H1 (cell line): ENCODE data around the gene HSDL2. TPM values are rescaled to one million over a fixed set of nuclear protein-coding genes. Genes with fewer than 3 reads are reported as not detected.

Experiments
- CTCF ChIA-PET: fragments of 300-600 bp; sonication (Branson Sonifier 250); formaldehyde crosslinking; loops from one replicate; lab custom pipeline; 2021; ENCODE audit not compliant: partially characterized antibody; lab: Charles Lee
- POLR2A ChIA-PET: fragments of 300-600 bp; sonication (Branson Sonifier 250); formaldehyde crosslinking; loops from one replicate; lab custom pipeline; 2021; ENCODE audit warnings: inconsistent platforms; ENCODE audit not compliant: partially characterized antibody; lab: Charles Lee
- DNase-seq, 2 experiments: peaks; one replicate each; pipeline versions ENCODE4 v3.0.0 to v3.0.0-alpha.2; 2010 to 2022; ENCODE audit warnings: low spot score in 2 of 2, low read depth in 1 of 2, mixed read lengths in 1 of 2
- FAIRE-seq: peaks from 2 replicates; lab custom pipeline; 2011; peaks lifted over from hg19 to GRCh38; lab: Jason Lieb, UNC
- H2AFZ ChIP-seq: 2 replicates; pipeline ENCODE4 v1.8.1; 2012; ENCODE audit warnings: low read length, inconsistent platforms
- H2AK5ac ChIP-seq: 2 replicates; pipeline ENCODE4 v1.6.1; 2013; ENCODE audit warnings: low read depth, low read length
- H2BK120ac ChIP-seq: replicated peaks from 2 replicates; pipeline ENCODE3; 2013; ENCODE audit warnings: low read depth, low read length, inconsistent platforms
- H2BK12ac ChIP-seq: 2 replicates; pipeline ENCODE4 v1.6.1; 2013; ENCODE audit warnings: low read depth, low read length
- H2BK15ac ChIP-seq: 2 replicates; pipeline ENCODE4 v1.6.1; 2013; ENCODE audit warnings: low read length
- H2BK20ac ChIP-seq: 2 replicates; pipeline ENCODE4 v1.6.1; 2013; ENCODE audit warnings: low read length
- H2BK5ac ChIP-seq: 2 replicates; pipeline ENCODE4 v1.6.1; 2013; ENCODE audit warnings: low read depth, low read length
- H3K14ac ChIP-seq: 2 replicates; pipeline ENCODE4 v1.6.1; 2013; ENCODE audit warnings: inconsistent platforms; ENCODE audit not compliant: insufficient read length
- H3K18ac ChIP-seq: 2 replicates; pipeline ENCODE4 v1.6.1; 2013; ENCODE audit warnings: low read length; ENCODE audit errors: extremely low read depth
- H3K23ac ChIP-seq: 2 replicates; pipeline ENCODE4 v1.6.1; 2013; ENCODE audit warnings: inconsistent platforms; ENCODE audit not compliant: insufficient read length
- H3K23me2 ChIP-seq: 2 replicates; pipeline ENCODE4 v1.6.1; 2013; ENCODE audit warnings: low read depth, low read length
- H3K27ac ChIP-seq: 2 replicates; pipeline ENCODE4 v1.6.1; 2011; ENCODE audit warnings: low read depth, low read length, inconsistent platforms
- H3K27me3 ChIP-seq, 4 experiments: replicated peaks in 1 of 4; 1 replicate in 1 of 4; 2 replicates in 3 of 4; pipeline versions ENCODE4 v1.6.1 to v1.8.1; 2011 to 2013; ENCODE audit warnings: low read length in 3 of 4, mild to moderate bottlenecking in 3 of 4, inconsistent platforms in 2 of 4, mixed read lengths in 2 of 4, moderate library complexity in 1 of 4; ENCODE audit not compliant: control insufficient read depth in 3 of 4, insufficient read depth in 3 of 4; ENCODE audit errors: extremely low read depth in 1 of 4
- H3K36me3 ChIP-seq, 4 experiments: 2 replicates each; pipeline versions ENCODE4 v1.6.1 to v1.8.1; 2011 to 2013; ENCODE audit warnings: mild to moderate bottlenecking in 4 of 4, low read length in 3 of 4, moderate library complexity in 2 of 4, control low read depth in 1 of 4, inconsistent platforms in 1 of 4; ENCODE audit not compliant: insufficient read depth in 4 of 4, control insufficient read depth in 2 of 4
- H3K4ac ChIP-seq: replicated peaks from 2 replicates; pipeline ENCODE3; 2013; ENCODE audit warnings: low read length, low read depth, mixed read lengths, inconsistent platforms; ENCODE audit not compliant: insufficient read length
- H3K4me1 ChIP-seq, 4 experiments: replicated peaks in 1 of 4; 1 replicate in 1 of 4; 2 replicates in 3 of 4; pipeline versions ENCODE4 v1.6.1 to v1.8.1; 2011 to 2013; ENCODE audit warnings: low read length in 3 of 4, inconsistent platforms in 2 of 4, mixed read lengths in 1 of 4; ENCODE audit not compliant: insufficient read depth in 4 of 4, control insufficient read depth in 3 of 4
- H3K4me2 ChIP-seq, 2 experiments: 2 replicates each; pipeline versions ENCODE4 v1.6.1 to v1.8.1; 2011 to 2013; ENCODE audit warnings: low read depth in 2 of 2, low read length in 2 of 2, control low read depth in 1 of 2, inconsistent platforms in 1 of 2, mild to moderate bottlenecking in 1 of 2; ENCODE audit not compliant: insufficient read depth in 1 of 2
- H3K4me3 ChIP-seq, 4 experiments: fragments of 200-600, 300-600 bp in 1 of 4; sonication (generic), shearing (Covaris generic), sonication (Bioruptor Twin) in 1 of 4; 2 replicates each; pipeline versions ENCODE4 v1.5.1 to v1.8.1; 2011 to 2016; ENCODE audit warnings: low read length in 4 of 4, low read depth in 3 of 4, control low read depth in 2 of 4, inconsistent platforms in 2 of 4, mild to moderate bottlenecking in 2 of 4, mixed read lengths in 1 of 4, moderate library complexity in 1 of 4; ENCODE audit not compliant: insufficient read depth in 2 of 4; ENCODE audit errors: extremely low read depth in 1 of 4
- H3K56ac ChIP-seq: replicated peaks from 2 replicates; pipeline ENCODE3; 2013; ENCODE audit warnings: low read depth, mild to moderate bottlenecking, mixed read lengths, low read length, inconsistent platforms; ENCODE audit not compliant: insufficient read length
- H3K79me1 ChIP-seq: 2 replicates; pipeline ENCODE4 v1.6.1; 2013; ENCODE audit warnings: low read depth, low read length, control low read depth
- H3K79me2 ChIP-seq, 2 experiments: 2 replicates each; pipeline versions ENCODE4 v1.6.1 to v1.8.1; 2012 to 2013; ENCODE audit warnings: low read length in 2 of 2, mild to moderate bottlenecking in 2 of 2, inconsistent platforms in 1 of 2; ENCODE audit not compliant: insufficient read depth in 2 of 2, control insufficient read depth in 1 of 2
- H3K9ac ChIP-seq, 4 experiments: replicated peaks in 1 of 4; 1 replicate in 1 of 4; 2 replicates in 3 of 4; pipeline versions ENCODE4 v1.6.1 to v1.8.1; 2011 to 2013; ENCODE audit warnings: low read depth in 3 of 4, low read length in 3 of 4, control low read depth in 2 of 4, mild to moderate bottlenecking in 2 of 4, moderate library complexity in 2 of 4, inconsistent platforms in 1 of 4; ENCODE audit errors: extremely low read depth in 1 of 4
- H3K9me3 ChIP-seq, 2 experiments: 2 replicates each; pipeline versions ENCODE4 v1.6.1 to v1.8.1; 2012 to 2013; ENCODE audit warnings: mild to moderate bottlenecking in 2 of 2, moderate library complexity in 2 of 2, control low read depth in 1 of 2, inconsistent platforms in 1 of 2, low read depth in 1 of 2, low read length in 1 of 2, mixed read lengths in 1 of 2; ENCODE audit not compliant: insufficient read depth in 2 of 2
- H4K20me1 ChIP-seq, 2 experiments: replicated peaks in 1 of 2; 2 replicates each; pipeline versions ENCODE3 to v1.8.1; 2011 to 2013; ENCODE audit warnings: inconsistent platforms in 2 of 2, low read length in 2 of 2, mild to moderate bottlenecking in 1 of 2; ENCODE audit not compliant: insufficient read depth in 2 of 2, control insufficient read depth in 1 of 2
- H4K5ac ChIP-seq: 2 replicates; pipeline ENCODE4 v1.6.1; 2013; ENCODE audit warnings: low read length, low read depth, mixed read lengths, inconsistent platforms; ENCODE audit not compliant: insufficient read length
- H4K8ac ChIP-seq: 2 replicates; pipeline ENCODE4 v1.8.0; 2013; ENCODE audit warnings: mild to moderate bottlenecking, moderate library complexity, low read length, inconsistent platforms; ENCODE audit not compliant: insufficient read depth; ENCODE audit errors: extremely low read depth
- H4K91ac ChIP-seq: replicated peaks from 2 replicates; pipeline ENCODE3; 2013; ENCODE audit warnings: low read length, mixed read lengths, inconsistent platforms; ENCODE audit not compliant: insufficient read length
- BACH1 ChIP-seq: IDR thresholded peaks from 2 replicates; pipeline ENCODE4 v1.6.1; 2012; ENCODE audit warnings: low read length, improper control_type of control experiment
- CEBPB ChIP-seq: IDR thresholded peaks from 2 replicates; pipeline ENCODE4 v1.6.1; 2012; ENCODE audit warnings: low read depth, low read length
- CREB1 ChIP-seq: IDR thresholded peaks from 2 replicates; pipeline ENCODE4 v1.6.1; 2012; ENCODE audit warnings: inconsistent platforms
- GABPA ChIP-seq: IDR thresholded peaks from 2 replicates; pipeline ENCODE4 v1.6.1; 2011; ENCODE audit warnings: mild to moderate bottlenecking, low read length, moderate library complexity, borderline replicate concordance; ENCODE audit not compliant: insufficient read depth
- KDM5A ChIP-seq: fragments of 200-600 bp; IDR thresholded peaks from 2 replicates; pipeline ENCODE4 v1.7.1; 2012; ENCODE audit warnings: mild to moderate bottlenecking, low read length, inconsistent platforms, mixed read lengths
- RAD21 ChIP-seq, 2 experiments: IDR thresholded peaks in 1 of 2; conservative IDR thresholded peaks in 1 of 2; 2 replicates each; pipeline ENCODE4 v1.6.1; 2011; ENCODE audit warnings: low read depth in 2 of 2, low read length in 2 of 2, improper control_type of control experiment in 1 of 2, inconsistent platforms in 1 of 2, mild to moderate bottlenecking in 1 of 2, moderate library complexity in 1 of 2
- RNF2 ChIP-seq: fragments of 200-900, 300-1000 bp; sonication (generic); IDR thresholded peaks from 2 replicates; pipeline ENCODE4 v1.7.1; 2016; ENCODE audit warnings: borderline replicate concordance, low read depth, mild to moderate bottlenecking, antibody characterized with exemption, low read length; ENCODE audit not compliant: poor library complexity, severe bottlenecking; ENCODE audit errors: missing control alignments
- SIRT6 ChIP-seq: IDR thresholded peaks from one replicate; pipeline ENCODE4 v1.7.1; 2012; ENCODE audit warnings: low read length, inconsistent platforms
- WGBS, 2 experiments: shearing (Covaris generic) in 1 of 2; methylation state at CpG; one replicate each; pipeline versions ENCODE4 v1.1.6 to v1.1.7; 2013 to 2015; ENCODE audit warnings: low lambda C conversion rate in 2 of 2, mixed read lengths in 2 of 2, inconsistent platforms in 1 of 2, low coverage in 1 of 2, missing lambda C conversion rate in 1 of 2; ENCODE audit not compliant: insufficient replicate concordance in 2 of 2, insufficient coverage in 1 of 2, insufficient read length in 1 of 2; ENCODE audit errors: extremely low coverage in 1 of 2, missing lambda C conversion rate in 1 of 2; 5-methylcytosine and 5-hydroxymethylcytosine counted together
- polyA plus RNA-seq, 7 experiments: library from polyadenylated mRNA; depleted of rRNA in 3 of 7; stranded (reverse) in 5 of 7; unstranded in 2 of 7; fragments of >200 nt in 5 of 7; fragments of 200-250 nt in 2 of 7; gene quantifications; 1 replicate in 5 of 7; 2 replicates in 1 of 7; 4 replicates in 1 of 7; pipeline versions ENCODE4 v1.2.1 to v1.2.3, GENCODE V29; 2011 to 2013; ENCODE audit warnings: missing spikeins in 2 of 7, mixed read lengths in 2 of 7
- total RNA-seq: library from RNA; stranded (reverse); fragmentation: NEBNext Ultra II Directional; extraction: Animal tissue kit (Norgen Biotek cat#: 25700); gene quantifications from 2 replicates; pipeline ENCODE4 v1.2.1, GENCODE V29; 2021
- TF ChIP-seq, protein P1 (sequence below): IDR thresholded peaks from 2 replicates; pipeline ENCODE4 v1.6.1; 2012; ENCODE audit warnings: low read length, inconsistent platforms

HSDL2 gene
- total and polyA plus RNA-seq, 2 of the 8 experiments (the other 6 are each of a cell fraction or from before 2014, with no cell fraction given), result 6.6 to 15.4 TPM

DNA sequence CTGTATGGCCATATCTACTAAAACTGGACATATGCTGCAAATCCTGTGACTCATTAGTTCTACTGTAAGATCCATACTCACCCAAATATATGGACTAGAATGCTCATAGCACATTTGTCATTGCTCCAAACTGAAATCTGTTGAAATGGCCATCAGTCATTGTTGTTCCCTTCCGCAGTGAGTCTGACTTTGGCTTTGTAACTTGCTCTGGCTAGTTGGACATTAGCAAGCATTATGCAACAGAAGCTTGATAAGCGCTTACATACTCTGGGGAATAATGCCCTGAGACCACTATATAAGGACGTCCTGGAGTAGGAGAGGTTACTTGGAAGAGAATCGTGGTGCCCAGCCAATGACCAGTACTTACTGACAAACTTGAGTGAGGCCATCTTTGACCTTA, 115.7 kb downstream of the HSDL2 start:
- Histone ChIP-seq H3K23ac (no peak overlapping the region), H3K79me1 (peaks cover 2% of the 10 kb centered on the region), H2BK120ac (no peak overlapping the region), H2BK5ac (no peak overlapping the region), H2AK5ac (no peak overlapping the region), H3K14ac (no peak overlapping the region), H4K5ac (no peak overlapping the region), H3K9me3 (peaks cover 2 to 9% of the 10 kb centered on the region in 2 experiments; a peak in 1 of 4 replicates), H3K4ac (no peak overlapping the region), H3K27ac (no peak overlapping the region), H2BK12ac (no peak overlapping the region), H3K9ac (no peak overlapping the region), H3K27me3 (no peaks in the 10 kb centered on the region), H3K4me1 (peaks cover 0 to 6% (median 2%) of the 10 kb centered on the region in 4 experiments; a peak in 3 of 7 replicates), H2AFZ (no peak overlapping the region), H3K23me2 (no peaks in the 10 kb centered on the region), H3K56ac (no peak overlapping the region), H3K18ac (no peak overlapping the region), H3K36me3 (peaks cover 2 to 28% (median 11%) of the 10 kb centered on the region in 4 experiments; a peak in 6 of 8 replicates), H4K8ac (no peak overlapping the region), H4K20me1 (peaks cover 0 to 9% of the 10 kb centered on the region in 2 experiments), H3K4me3 (no peak overlapping the region), H2BK20ac (no peak overlapping the region), H3K4me2 (no peak overlapping the region), H2BK15ac (no peak overlapping the region), H4K91ac (no peak overlapping the region), H3K79me2 (peaks cover 17 to 96% of the 10 kb centered on the region in 2 experiments)
- FAIRE-seq (no peak), DNase-seq (no peak)
- WGBS, 2 experiments, result 88% methylated on average over 4 of the region's 4 CpGs; no CpG with 5 or more reads in 1 of the 2 experiments
- ChIA-PET POLR2A (interaction anchor here (1.2 to 1.5 kb wide), 2 partner anchors 9 to 12 kb away, joined by 3 to 4 read pairs; partner anchors contain the start of gene KIAA1958), CTCF (interaction anchor here (0.7 to 1.3 kb wide), 2 partner anchors 10 to 38 kb away, joined by 3 to 4 read pairs; no protein-coding TSS in a partner anchor)
- TF ChIP-seq GABPA, result no peak
- TF ChIP-seq CREB1, result no peak
- no peak for TF ChIP-seq KDM5A
- TF ChIP-seq, protein P1, sequence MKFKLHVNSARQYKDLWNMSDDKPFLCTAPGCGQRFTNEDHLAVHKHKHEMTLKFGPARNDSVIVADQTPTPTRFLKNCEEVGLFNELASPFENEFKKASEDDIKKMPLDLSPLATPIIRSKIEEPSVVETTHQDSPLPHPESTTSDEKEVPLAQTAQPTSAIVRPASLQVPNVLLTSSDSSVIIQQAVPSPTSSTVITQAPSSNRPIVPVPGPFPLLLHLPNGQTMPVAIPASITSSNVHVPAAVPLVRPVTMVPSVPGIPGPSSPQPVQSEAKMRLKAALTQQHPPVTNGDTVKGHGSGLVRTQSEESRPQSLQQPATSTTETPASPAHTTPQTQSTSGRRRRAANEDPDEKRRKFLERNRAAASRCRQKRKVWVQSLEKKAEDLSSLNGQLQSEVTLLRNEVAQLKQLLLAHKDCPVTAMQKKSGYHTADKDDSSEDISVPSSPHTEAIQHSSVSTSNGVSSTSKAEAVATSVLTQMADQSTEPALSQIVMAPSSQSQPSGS, result no peak
- no peak for TF ChIP-seq CEBPB
- TF ChIP-seq BACH1, result no peak
- TF ChIP-seq RNF2, result no peak
- no peak for TF ChIP-seq SIRT6
- TF ChIP-seq RAD21 (IDR thresholded peaks at IDR 0.05 in 1 of 2, conservative IDR thresholded peaks at IDR 0.05 in 1 of 2; ENCODE audit: low read depth in 2 of 2, low read length in 2 of 2), result no peak
